PC-9 (cell line): Measurements from ENCODE around the gene DNAJB6. TPM values are rescaled to one million over a fixed set of nuclear protein-coding genes. Genes with fewer than 3 reads are reported as not detected.

Source experiments
- BruUV-seq: library from RNA; stranded (reverse); fragments of 400-500 nt; replicated peaks from 2 replicates; lab custom pipeline; 2021; lab: Mats Ljungman, UMichigan
- CTCF ChIA-PET: fragments of 300-600 bp; sonication (Branson Sonifier 250); formaldehyde crosslinking; loops from one replicate; lab custom pipeline; 2022; ENCODE audit warnings: antibody characterized with exemption; lab: Charles Lee
- POLR2A ChIA-PET: fragments of 300-600 bp; sonication (Branson Sonifier 250); formaldehyde crosslinking; loops from one replicate; lab custom pipeline; 2022; ENCODE audit warnings: antibody characterized with exemption; ENCODE audit not compliant: unreplicated experiment; lab: Charles Lee
- DNase-seq, 2 experiments: peaks; one replicate each; pipeline versions ENCODE4 v3.0.0 to v3.0.0-alpha.2; 2015 to 2022; ENCODE audit warnings: mixed read lengths in 1 of 2
- H2AFZ ChIP-seq: fragments of 200-600 bp; sonication (generic); 2 replicates; pipeline ENCODE4 v1.8.1; 2017; ENCODE audit warnings: antibody characterized with exemption
- H3F3A ChIP-seq: fragments of 200-600 bp; sonication (generic); 2 replicates; pipeline ENCODE4 v1.8.1; 2017; ENCODE audit warnings: antibody characterized with exemption, mild to moderate bottlenecking, low read depth; ENCODE audit not compliant: insufficient read depth
- H3K27ac ChIP-seq: fragments of 200-600 bp; sonication (generic); 2 replicates; pipeline ENCODE4 v1.6.1; 2016; ENCODE audit warnings: mixed run types
- H3K27me3 ChIP-seq: fragments of 200-600 bp; sonication (generic); 2 replicates; pipeline ENCODE4 v1.6.1; 2016; ENCODE audit warnings: low read depth, mixed run types; ENCODE audit not compliant: insufficient read depth
- H3K36me3 ChIP-seq: fragments of 200-600 bp; sonication (generic); 2 replicates; pipeline ENCODE4 v1.6.1; 2016; ENCODE audit warnings: low read depth, mixed run types
- H3K4me1 ChIP-seq: fragments of 200-600 bp; sonication (generic); replicated peaks from 2 replicates; pipeline ENCODE4 v1.6.1; 2016; ENCODE audit warnings: mixed run types; ENCODE audit not compliant: insufficient read depth
- H3K4me2 ChIP-seq: fragments of 200-600 bp; sonication (generic); 2 replicates; pipeline ENCODE4 v1.6.1; 2017; ENCODE audit warnings: mixed run types
- H3K4me3 ChIP-seq: fragments of 200-600 bp; sonication (generic); 2 replicates; pipeline ENCODE4 v1.6.1; 2016; ENCODE audit warnings: mixed run types
- H3K79me2 ChIP-seq: fragments of 200-600 bp; sonication (generic); 2 replicates; pipeline ENCODE4 v1.6.1; 2017; ENCODE audit warnings: low read depth, mixed run types
- H3K9me2 ChIP-seq: fragments of 200-600 bp; sonication (generic); 2 replicates; pipeline ENCODE4 v1.8.1; 2017; ENCODE audit warnings: mild to moderate bottlenecking; ENCODE audit not compliant: insufficient read depth
- H3K9me3 ChIP-seq: fragments of 200-600 bp; sonication (generic); 2 replicates; pipeline ENCODE4 v1.8.1; 2016; ENCODE audit warnings: low read depth; ENCODE audit not compliant: insufficient read depth
- H4K20me1 ChIP-seq: fragments of 200-600 bp; sonication (generic); 2 replicates; pipeline ENCODE4 v1.8.1; 2017; ENCODE audit not compliant: insufficient read depth
- CTCF ChIP-seq: fragments of 200-600 bp; sonication (generic); conservative IDR thresholded peaks from 2 replicates; pipeline ENCODE4 v1.6.1; 2017; ENCODE audit warnings: mixed run types, antibody characterized with exemption, mild to moderate bottlenecking, moderate library complexity
- EZH2 ChIP-seq: fragments of 200-600 bp; sonication (generic); IDR thresholded peaks from 2 replicates; pipeline ENCODE4 v1.8.0; 2017; ENCODE audit warnings: antibody characterized with exemption, low read depth
- intact Hi-C: fragments of 100-400 bp; cut with micrococcal nuclease; formaldehyde crosslinking; loops from one replicate; pipeline ENCODE4 v1.10.0; 2022; ENCODE audit not compliant: unreplicated experiment
- total RNA-seq: library from RNA; stranded (reverse); gene quantifications from 2 replicates; pipeline ENCODE4 v1.2.3, GENCODE V29; 2021

The DNAJB6 gene
- total RNA-seq, 1 experiment from 2014 or later = 182 TPM

- no peaks in the 10 kb centered on the region for H3K4me1 ChIP-seq
- H3K27ac ChIP-seq = no peak overlapping the region
- BruUV-seq = no TSS peak
- TF ChIP-seq EZH2 = no peak
- TF ChIP-seq CTCF = no peak
- CTCF ChIA-PET = no interaction called here
- H3K9me2 ChIP-seq = no peaks in the 10 kb centered on the region
- H3K4me3 ChIP-seq = no peak overlapping the region
- DNase-seq = no peak
- no peak overlapping the region for H3K4me2 ChIP-seq
- intact Hi-C loops = no loop called here
- 0 out of 2 replicates have a peak, but pooled peaks cover 4% of the 10 kb centered on the region for H4K20me1 ChIP-seq
- no peaks in the 10 kb centered on the region for H3K79me2 ChIP-seq
- peaks cover 20% of the 10 kb centered on the region for H3F3A ChIP-seq
- 0 out of 2 replicates have a peak, but pooled peaks cover 5% of the 10 kb centered on the region for H3K27me3 ChIP-seq
- H3K36me3 ChIP-seq = no peaks in the 10 kb centered on the region
- H2AFZ ChIP-seq = no peak overlapping the region
- POLR2A ChIA-PET = no interaction called here
- no peaks in the 10 kb centered on the region for H3K9me3 ChIP-seq
Observed at GRCh38 chr7:157431173-157431950, 94.6 kb downstream of the DNAJB6 start.

- Histone ChIP-seq H4K20me1 (0 out of 2 replicates have a peak, but pooled peaks cover 4% of the 10 kb centered on the region), H3K27ac (no peak overlapping the region), H3K4me3 (no peak overlapping the region), H3F3A (peaks cover 20% of the 10 kb centered on the region), H3K4me2 (no peak overlapping the region), H2AFZ (no peak overlapping the region), H3K36me3 (no peaks in the 10 kb centered on the region), H3K79me2 (no peaks in the 10 kb centered on the region), H3K27me3 (peaks cover 9% of the 10 kb centered on the region; the same call in 1 of the 2 replicates), H3K4me1 (no peaks in the 10 kb centered on the region), H3K9me3 (no peaks in the 10 kb centered on the region), H3K9me2 (no peaks in the 10 kb centered on the region)
- BruUV-seq = no TSS peak
- ChIA-PET CTCF (interaction anchor here (0.6 kb wide), 1 partner anchor 232 kb away, joined by 3 read pairs; no protein-coding TSS in a partner anchor), POLR2A (no interaction called here)
- no peak for DNase-seq
- intact Hi-C loops = no loop called here
- TF ChIP-seq CTCF = no peak
- no peak for TF ChIP-seq EZH2
Observed at GRCh38 chr7:157431951-157432540, 95.2 kb downstream of the DNAJB6 start.

DNA sequence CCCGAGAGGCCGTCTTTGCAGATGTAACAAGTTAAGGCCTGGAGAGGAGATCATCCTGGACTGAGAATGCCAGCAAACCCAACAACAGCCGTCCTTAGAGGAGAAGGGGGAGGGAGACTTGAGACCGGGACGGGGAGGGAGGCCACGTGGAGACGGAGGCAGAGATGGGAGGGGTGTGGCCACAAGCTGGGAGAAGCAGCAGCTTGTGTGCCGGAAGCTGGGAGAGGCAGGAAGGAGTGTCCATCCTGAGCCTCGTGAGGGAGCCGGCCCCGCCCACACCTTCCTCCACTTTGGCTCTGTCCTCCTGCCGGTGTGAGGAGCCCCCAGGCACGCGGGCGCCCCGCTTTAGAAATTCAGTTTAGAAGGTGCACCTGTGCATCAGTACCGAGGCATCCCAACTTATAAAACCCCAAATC, 95.7 kb downstream of the DNAJB6 start:
- H3F3A ChIP-seq = peaks cover 20% of the 10 kb centered on the region
- no TSS peak for BruUV-seq
- no peaks in the 10 kb centered on the region for H3K9me2 ChIP-seq
- H3K9me3 ChIP-seq = no peaks in the 10 kb centered on the region
- H3K27me3 ChIP-seq = peaks cover 14% of the 10 kb centered on the region; the same call in 1 of the 2 replicates
- intact Hi-C loops = no loop called here
- no peak overlapping the region for H3K4me2 ChIP-seq
- H3K4me1 ChIP-seq = no peaks in the 10 kb centered on the region
- 0 out of 2 replicates have a peak, but pooled peaks cover 4% of the 10 kb centered on the region for H4K20me1 ChIP-seq
- no peak overlapping the region for H3K27ac ChIP-seq
- H3K36me3 ChIP-seq = no peaks in the 10 kb centered on the region
- H2AFZ ChIP-seq = no peak overlapping the region
- H3K79me2 ChIP-seq = no peaks in the 10 kb centered on the region
- no peak overlapping the region for H3K4me3 ChIP-seq
- TF ChIP-seq CTCF (no peak), EZH2 (no peak)
- no peak for DNase-seq
- ChIA-PET POLR2A (no interaction called here), CTCF (interaction anchor here (0.6 kb wide), 1 partner anchor 232 kb away, joined by 3 read pairs; no protein-coding TSS in a partner anchor)
